WTC11 (cell line): ENCODE measurements around the gene CHN1.

Experiments
- CREB1 ChIP-seq: sonication (generic); formaldehyde crosslinking; IDR thresholded peaks from 2 replicates; pipeline ENCODE4 v1.8.0; 2023; ENCODE audit warnings: mild to moderate bottlenecking, missing genetic modification reagents
- TEAD4 ChIP-seq: sonication (generic); formaldehyde crosslinking; IDR thresholded peaks from 2 replicates; pipeline ENCODE4 v1.8.0; 2022; ENCODE audit warnings: mild to moderate bottlenecking, missing genetic modification reagents
- ZNF232 ChIP-seq: sonication (generic); formaldehyde crosslinking; IDR thresholded peaks from 2 replicates; pipeline ENCODE4 v1.8.0; 2022; ENCODE audit warnings: mild to moderate bottlenecking, missing genetic modification reagents
- TF ChIP-seq, protein P1 (sequence below): sonication (generic); formaldehyde crosslinking; IDR thresholded peaks from 2 replicates; pipeline ENCODE4 v1.8.0; 2022; ENCODE audit warnings: missing genetic modification reagents
- TF ChIP-seq, protein P2 (sequence below): sonication (generic); formaldehyde crosslinking; IDR thresholded peaks from 2 replicates; pipeline ENCODE4 v1.8.1; 2023; ENCODE audit warnings: mild to moderate bottlenecking, missing genetic modification reagents
- TF ChIP-seq, protein P3 (sequence below): fragments of 250-450 bp; sonication (Bioruptor Pico); IDR thresholded peaks from 2 replicates; pipeline ENCODE4 v1.9.0; 2021; ENCODE audit warnings: mild to moderate bottlenecking, borderline replicate concordance
- TF ChIP-seq, protein P4 (sequence below): sonication (generic); formaldehyde crosslinking; IDR thresholded peaks from 2 replicates; pipeline ENCODE4 v1.8.1; 2023; ENCODE audit warnings: mild to moderate bottlenecking, missing genetic modification reagents
- TF ChIP-seq, protein P5 (sequence below): fragments of 200-600 bp; IDR thresholded peaks from 2 replicates; pipeline ENCODE4 v1.8.0; 2022; ENCODE audit warnings: antibody characterized with exemption

DNA sequence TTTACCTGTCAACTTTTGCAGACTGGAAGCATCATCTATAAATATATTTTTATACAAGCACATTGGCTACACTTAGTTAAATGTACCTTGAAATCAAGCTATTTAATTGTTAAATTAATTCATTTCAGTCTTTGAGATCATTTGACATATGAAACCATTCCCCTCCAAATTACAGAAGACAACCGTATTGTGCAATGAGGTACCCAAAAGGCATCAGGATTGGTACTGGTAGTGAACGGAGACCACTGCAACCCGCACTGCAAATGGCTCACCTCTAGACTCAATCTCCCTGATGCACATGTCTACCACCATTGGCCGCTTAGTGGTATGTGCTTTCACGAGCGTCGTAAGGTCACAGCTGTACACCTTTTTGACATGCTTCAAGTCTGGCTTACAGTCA is 193.1 kb downstream of the CHN1 start:
- TF ChIP-seq, protein P1, sequence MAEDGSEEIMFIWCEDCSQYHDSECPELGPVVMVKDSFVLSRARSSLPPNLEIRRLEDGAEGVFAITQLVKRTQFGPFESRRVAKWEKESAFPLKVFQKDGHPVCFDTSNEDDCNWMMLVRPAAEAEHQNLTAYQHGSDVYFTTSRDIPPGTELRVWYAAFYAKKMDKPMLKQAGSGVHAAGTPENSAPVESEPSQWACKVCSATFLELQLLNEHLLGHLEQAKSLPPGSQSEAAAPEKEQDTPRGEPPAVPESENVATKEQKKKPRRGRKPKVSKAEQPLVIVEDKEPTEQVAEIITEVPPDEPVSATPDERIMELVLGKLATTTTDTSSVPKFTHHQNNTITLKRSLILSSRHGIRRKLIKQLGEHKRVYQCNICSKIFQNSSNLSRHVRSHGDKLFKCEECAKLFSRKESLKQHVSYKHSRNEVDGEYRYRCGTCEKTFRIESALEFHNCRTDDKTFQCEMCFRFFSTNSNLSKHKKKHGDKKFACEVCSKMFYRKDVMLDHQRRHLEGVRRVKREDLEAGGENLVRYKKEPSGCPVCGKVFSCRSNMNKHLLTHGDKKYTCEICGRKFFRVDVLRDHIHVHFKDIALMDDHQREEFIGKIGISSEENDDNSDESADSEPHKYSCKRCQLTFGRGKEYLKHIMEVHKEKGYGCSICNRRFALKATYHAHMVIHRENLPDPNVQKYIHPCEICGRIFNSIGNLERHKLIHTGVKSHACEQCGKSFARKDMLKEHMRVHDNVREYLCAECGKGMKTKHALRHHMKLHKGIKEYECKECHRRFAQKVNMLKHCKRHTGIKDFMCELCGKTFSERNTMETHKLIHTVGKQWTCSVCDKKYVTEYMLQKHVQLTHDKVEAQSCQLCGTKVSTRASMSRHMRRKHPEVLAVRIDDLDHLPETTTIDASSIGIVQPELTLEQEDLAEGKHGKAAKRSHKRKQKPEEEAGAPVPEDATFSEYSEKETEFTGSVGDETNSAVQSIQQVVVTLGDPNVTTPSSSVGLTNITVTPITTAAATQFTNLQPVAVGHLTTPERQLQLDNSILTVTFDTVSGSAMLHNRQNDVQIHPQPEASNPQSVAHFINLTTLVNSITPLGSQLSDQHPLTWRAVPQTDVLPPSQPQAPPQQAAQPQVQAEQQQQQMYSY (CRISPR knock-in tag): no peak
- TF ChIP-seq TEAD4 (CRISPR knock-in tag): no peak
- TF ChIP-seq, protein P2, sequence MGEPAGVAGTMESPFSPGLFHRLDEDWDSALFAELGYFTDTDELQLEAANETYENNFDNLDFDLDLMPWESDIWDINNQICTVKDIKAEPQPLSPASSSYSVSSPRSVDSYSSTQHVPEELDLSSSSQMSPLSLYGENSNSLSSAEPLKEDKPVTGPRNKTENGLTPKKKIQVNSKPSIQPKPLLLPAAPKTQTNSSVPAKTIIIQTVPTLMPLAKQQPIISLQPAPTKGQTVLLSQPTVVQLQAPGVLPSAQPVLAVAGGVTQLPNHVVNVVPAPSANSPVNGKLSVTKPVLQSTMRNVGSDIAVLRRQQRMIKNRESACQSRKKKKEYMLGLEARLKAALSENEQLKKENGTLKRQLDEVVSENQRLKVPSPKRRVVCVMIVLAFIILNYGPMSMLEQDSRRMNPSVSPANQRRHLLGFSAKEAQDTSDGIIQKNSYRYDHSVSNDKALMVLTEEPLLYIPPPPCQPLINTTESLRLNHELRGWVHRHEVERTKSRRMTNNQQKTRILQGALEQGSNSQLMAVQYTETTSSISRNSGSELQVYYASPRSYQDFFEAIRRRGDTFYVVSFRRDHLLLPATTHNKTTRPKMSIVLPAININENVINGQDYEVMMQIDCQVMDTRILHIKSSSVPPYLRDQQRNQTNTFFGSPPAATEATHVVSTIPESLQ (CRISPR knock-in tag): no peak
- TF ChIP-seq, protein P3, sequence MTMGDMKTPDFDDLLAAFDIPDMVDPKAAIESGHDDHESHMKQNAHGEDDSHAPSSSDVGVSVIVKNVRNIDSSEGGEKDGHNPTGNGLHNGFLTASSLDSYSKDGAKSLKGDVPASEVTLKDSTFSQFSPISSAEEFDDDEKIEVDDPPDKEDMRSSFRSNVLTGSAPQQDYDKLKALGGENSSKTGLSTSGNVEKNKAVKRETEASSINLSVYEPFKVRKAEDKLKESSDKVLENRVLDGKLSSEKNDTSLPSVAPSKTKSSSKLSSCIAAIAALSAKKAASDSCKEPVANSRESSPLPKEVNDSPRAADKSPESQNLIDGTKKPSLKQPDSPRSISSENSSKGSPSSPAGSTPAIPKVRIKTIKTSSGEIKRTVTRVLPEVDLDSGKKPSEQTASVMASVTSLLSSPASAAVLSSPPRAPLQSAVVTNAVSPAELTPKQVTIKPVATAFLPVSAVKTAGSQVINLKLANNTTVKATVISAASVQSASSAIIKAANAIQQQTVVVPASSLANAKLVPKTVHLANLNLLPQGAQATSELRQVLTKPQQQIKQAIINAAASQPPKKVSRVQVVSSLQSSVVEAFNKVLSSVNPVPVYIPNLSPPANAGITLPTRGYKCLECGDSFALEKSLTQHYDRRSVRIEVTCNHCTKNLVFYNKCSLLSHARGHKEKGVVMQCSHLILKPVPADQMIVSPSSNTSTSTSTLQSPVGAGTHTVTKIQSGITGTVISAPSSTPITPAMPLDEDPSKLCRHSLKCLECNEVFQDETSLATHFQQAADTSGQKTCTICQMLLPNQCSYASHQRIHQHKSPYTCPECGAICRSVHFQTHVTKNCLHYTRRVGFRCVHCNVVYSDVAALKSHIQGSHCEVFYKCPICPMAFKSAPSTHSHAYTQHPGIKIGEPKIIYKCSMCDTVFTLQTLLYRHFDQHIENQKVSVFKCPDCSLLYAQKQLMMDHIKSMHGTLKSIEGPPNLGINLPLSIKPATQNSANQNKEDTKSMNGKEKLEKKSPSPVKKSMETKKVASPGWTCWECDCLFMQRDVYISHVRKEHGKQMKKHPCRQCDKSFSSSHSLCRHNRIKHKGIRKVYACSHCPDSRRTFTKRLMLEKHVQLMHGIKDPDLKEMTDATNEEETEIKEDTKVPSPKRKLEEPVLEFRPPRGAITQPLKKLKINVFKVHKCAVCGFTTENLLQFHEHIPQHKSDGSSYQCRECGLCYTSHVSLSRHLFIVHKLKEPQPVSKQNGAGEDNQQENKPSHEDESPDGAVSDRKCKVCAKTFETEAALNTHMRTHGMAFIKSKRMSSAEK (CRISPR knock-in tag): no peak
- TF ChIP-seq, protein P4, sequence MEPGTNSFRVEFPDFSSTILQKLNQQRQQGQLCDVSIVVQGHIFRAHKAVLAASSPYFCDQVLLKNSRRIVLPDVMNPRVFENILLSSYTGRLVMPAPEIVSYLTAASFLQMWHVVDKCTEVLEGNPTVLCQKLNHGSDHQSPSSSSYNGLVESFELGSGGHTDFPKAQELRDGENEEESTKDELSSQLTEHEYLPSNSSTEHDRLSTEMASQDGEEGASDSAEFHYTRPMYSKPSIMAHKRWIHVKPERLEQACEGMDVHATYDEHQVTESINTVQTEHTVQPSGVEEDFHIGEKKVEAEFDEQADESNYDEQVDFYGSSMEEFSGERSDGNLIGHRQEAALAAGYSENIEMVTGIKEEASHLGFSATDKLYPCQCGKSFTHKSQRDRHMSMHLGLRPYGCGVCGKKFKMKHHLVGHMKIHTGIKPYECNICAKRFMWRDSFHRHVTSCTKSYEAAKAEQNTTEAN (CRISPR knock-in tag): no peak
- TF ChIP-seq, protein P5, sequence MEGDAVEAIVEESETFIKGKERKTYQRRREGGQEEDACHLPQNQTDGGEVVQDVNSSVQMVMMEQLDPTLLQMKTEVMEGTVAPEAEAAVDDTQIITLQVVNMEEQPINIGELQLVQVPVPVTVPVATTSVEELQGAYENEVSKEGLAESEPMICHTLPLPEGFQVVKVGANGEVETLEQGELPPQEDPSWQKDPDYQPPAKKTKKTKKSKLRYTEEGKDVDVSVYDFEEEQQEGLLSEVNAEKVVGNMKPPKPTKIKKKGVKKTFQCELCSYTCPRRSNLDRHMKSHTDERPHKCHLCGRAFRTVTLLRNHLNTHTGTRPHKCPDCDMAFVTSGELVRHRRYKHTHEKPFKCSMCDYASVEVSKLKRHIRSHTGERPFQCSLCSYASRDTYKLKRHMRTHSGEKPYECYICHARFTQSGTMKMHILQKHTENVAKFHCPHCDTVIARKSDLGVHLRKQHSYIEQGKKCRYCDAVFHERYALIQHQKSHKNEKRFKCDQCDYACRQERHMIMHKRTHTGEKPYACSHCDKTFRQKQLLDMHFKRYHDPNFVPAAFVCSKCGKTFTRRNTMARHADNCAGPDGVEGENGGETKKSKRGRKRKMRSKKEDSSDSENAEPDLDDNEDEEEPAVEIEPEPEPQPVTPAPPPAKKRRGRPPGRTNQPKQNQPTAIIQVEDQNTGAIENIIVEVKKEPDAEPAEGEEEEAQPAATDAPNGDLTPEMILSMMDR: no peak
- no peak for TF ChIP-seq ZNF232
- TF ChIP-seq CREB1 (CRISPR knock-in tag): no peak
